ENCODE results near the gene ARL6.
A peak's percentile ranks its signal among the peaks of the same experiment; 100 is the strongest.
"Not testable (repeated sequence)": the region's sequence is repeated elsewhere in the genome, so short reads cannot be mapped to it uniquely, and the experiment has no call there.

ARL6 gene

GRCh38 chr3:97821774-97822358, 57.3 kb downstream of the ARL6 start, which contains the start of gene CRYBG3:
TSS of gene CRYBG3 (plus strand) at chr3:97822011. CDS start at chr3:97822207, 196 bp downstream.
- peak; percentile 25 for DNase-seq

GRCh38 chr3:97822359-97822775, 57.8 kb downstream of the ARL6 start:
- no peak for DNase-seq

GRCh38 chr3:97823046-97824004, 58.8 kb downstream of the ARL6 start:
- no peak for DNase-seq

- DNase-seq, result no peak
These were observed 60.5 kb downstream of the ARL6 start for GRCh38 chr3:97825101-97825500.

GRCh38 chr3:97827741-97828471, 63.3 kb downstream of the ARL6 start:
- no peak for DNase-seq

GRCh38 chr3:97829198-97829597, 64.6 kb downstream of the ARL6 start:
- no peak for DNase-seq

GRCh38 chr3:97830638-97831037, 66.1 kb downstream of the ARL6 start:
- DNase-seq, result no peak

GRCh38 chr3:97831140-97831539, 66.6 kb downstream of the ARL6 start:
- no peak for DNase-seq

- DNase-seq, result not testable (repeated sequence)
These were observed 68.6 kb downstream of the ARL6 start for GRCh38 chr3:97833184-97833583.

- no peak for DNase-seq
These were observed 71.2 kb downstream of the ARL6 start for GRCh38 chr3:97835761-97836160.

- no peak for DNase-seq
These were observed 73.8 kb downstream of the ARL6 start for GRCh38 chr3:97838393-97838792.

- DNase-seq, result no peak
These were observed 75.4 kb downstream of the ARL6 start for GRCh38 chr3:97839944-97840343.

GRCh38 chr3:97841304-97841703, 76.7 kb downstream of the ARL6 start:
- DNase-seq, result no peak

- DNase-seq, result no peak
These were observed 77.4 kb downstream of the ARL6 start for GRCh38 chr3:97841956-97842355.

- no peak for DNase-seq
These were observed 84.2 kb downstream of the ARL6 start for GRCh38 chr3:97848779-97849178.

Data from NCI-H2081 treated with DMSO at 0.1 percent for 48 hours (cell line).